Uterus (tissue), 4 donors: ENCODE results near the gene ZMYND10. TPM values are rescaled to one million over a fixed set of nuclear protein-coding genes. Genes with fewer than 3 reads are reported as not detected.

ENCODE experiments used
- DNase-seq, 2 donors: peaks; one replicate each; pipeline ENCODE4 v3.0.0-alpha.2; 2019 to 2020
- H3K27ac ChIP-seq, 2 donors: fragments of 200-600 bp; sonication (generic); 1 replicate in 1 of 2; 2 replicates in 1 of 2; pipeline ENCODE4 v1.5.1; 2016 to 2018
- H3K27me3 ChIP-seq, 2 donors: fragments of 200-600 bp; sonication (generic); one replicate each; pipeline ENCODE4 v1.5.1; 2018 to 2019; ENCODE audit warnings: control low read depth in 1 of 2
- H3K36me3 ChIP-seq, 2 donors: fragments of 200-600 bp; sonication (generic); one replicate each; pipeline ENCODE4 v1.5.1; 2019; ENCODE audit warnings: control low read depth in 1 of 2
- H3K4me1 ChIP-seq, 2 donors: fragments of 200-600 bp; sonication (generic); one replicate each; pipeline ENCODE4 v1.5.1; 2018 to 2019; ENCODE audit warnings: control low read depth in 1 of 2
- H3K4me3 ChIP-seq, 2 donors: fragments of 200-600 bp; sonication (generic); 1 replicate in 1 of 2; 2 replicates in 1 of 2; pipeline ENCODE4 v1.5.1; 2018 to 2019; ENCODE audit warnings: mild to moderate bottlenecking in 1 of 2
- H3K9me3 ChIP-seq, 2 donors: fragments of 200-600 bp; sonication (generic); one replicate each; pipeline ENCODE4 v1.5.1; 2019; ENCODE audit warnings: control low read depth in 1 of 2
- CTCF ChIP-seq, 4 experiments: fragments of 200-600 bp in 2 of 4; fragments of 450-650 bp in 2 of 4; sonication (generic) in 2 of 4; IDR thresholded peaks; one replicate each; pipeline ENCODE4 v1.5.1; 2016 to 2019; ENCODE audit warnings: antibody characterized with exemption in 4 of 4, mild to moderate bottlenecking in 2 of 4, moderate library complexity in 1 of 4
- POLR2A ChIP-seq, 2 donors: fragments of 450-650 bp; IDR thresholded peaks; one replicate each; pipeline ENCODE4 v1.6.1; 2016; ENCODE audit warnings: antibody characterized with exemption in 2 of 2, mild to moderate bottlenecking in 1 of 2, moderate library complexity in 1 of 2
- intact Hi-C: fragments of 100-400 bp; cut with DNase I; formaldehyde crosslinking; loops from one replicate; pipeline ENCODE4 v1.15.1; 2023; ENCODE audit warnings: low total_unique reads
- total RNA-seq, 4 donors: library from RNA; depleted of rRNA in 3 of 4; stranded (reverse); fragments of >200 nt in 3 of 4; gene quantifications; one replicate each; pipeline versions ENCODE4 v1.1.0 to v1.2.4, GENCODE V29; 2014 to 2023
- donor health status: DM: yes; HTN: yes; CAD: no.

Gene ZMYND10
- total RNA-seq, 4 donors from 2014 or later, result 1.5 to 11.4 (median 4.9) TPM

- H3K9me3 ChIP-seq, result no peaks in the 10 kb centered on the region
- no peaks in the 10 kb centered on the region for H3K36me3 ChIP-seq
- no peak overlapping the region for H3K27ac ChIP-seq
- H3K4me1 ChIP-seq, result peaks cover 0 to 27% of the 10 kb centered on the region in 2 donors
- TF ChIP-seq CTCF (IDR thresholded peaks at IDR 0.05) (peak; percentile 41 to 52 (median 46)), POLR2A (IDR thresholded peaks at IDR 0.05) (no peak)
- no peaks in the 10 kb centered on the region for H3K27me3 ChIP-seq
- DNase-seq, result peak; percentile 72 to 78
- intact Hi-C loops, result loop anchor here (2.0 kb wide), 1 partner anchor 196 kb away; no protein-coding TSS in a partner anchor
- H3K4me3 ChIP-seq, result no peak overlapping the region
Measured at GRCh38 chr3:50347187-50347813, 1.8 kb upstream of the ZMYND10 start.

- Histone ChIP-seq H3K4me1 (peaks cover 0 to 19% of the 10 kb centered on the region in 2 donors), H3K36me3 (no peaks in the 10 kb centered on the region), H3K4me3 (no peak overlapping the region), H3K27ac (no peak overlapping the region), H3K9me3 (no peaks in the 10 kb centered on the region), H3K27me3 (no peaks in the 10 kb centered on the region)
- DNase-seq, result no peak
- intact Hi-C loops, result no loop called here
- TF ChIP-seq CTCF (IDR thresholded peaks at IDR 0.05) (no peak), POLR2A (IDR thresholded peaks at IDR 0.05) (no peak)
Measured at GRCh38 chr3:50345008-50345407, 524 bp downstream of the ZMYND10 start.

- no peak for TF ChIP-seq POLR2A (IDR thresholded peaks at IDR 0.05)
- TF ChIP-seq CTCF (IDR thresholded peaks at IDR 0.05), result no peak
- no peak for DNase-seq
- Histone ChIP-seq H3K27me3 (no peaks in the 10 kb centered on the region), H3K4me1 (peaks cover 0 to 19% of the 10 kb centered on the region in 2 donors), H3K4me3 (no peak overlapping the region), H3K36me3 (no peaks in the 10 kb centered on the region), H3K9me3 (no peaks in the 10 kb centered on the region), H3K27ac (no peak overlapping the region)
- intact Hi-C loops, result no loop called here
Measured at GRCh38 chr3:50342813-50343633, 2.5 kb downstream of the ZMYND10 start.

GRCh38 chr3:50341996-50342650 is 3.4 kb downstream of the ZMYND10 start:
- DNase-seq, result no peak
- peaks cover 0 to 19% of the 10 kb centered on the region in 2 donors for H3K4me1 ChIP-seq
- no peak for TF ChIP-seq POLR2A (IDR thresholded peaks at IDR 0.05)
- no peak for TF ChIP-seq CTCF (IDR thresholded peaks at IDR 0.05)
- no peaks in the 10 kb centered on the region for H3K27me3 ChIP-seq
- no peak overlapping the region for H3K27ac ChIP-seq
- H3K36me3 ChIP-seq, result no peaks in the 10 kb centered on the region
- intact Hi-C loops, result no loop called here
- H3K9me3 ChIP-seq, result no peaks in the 10 kb centered on the region
- H3K4me3 ChIP-seq, result no peak overlapping the region

- Histone ChIP-seq H3K27me3 (no peaks in the 10 kb centered on the region), H3K9me3 (no peaks in the 10 kb centered on the region), H3K4me3 (no peak overlapping the region), H3K36me3 (no peaks in the 10 kb centered on the region), H3K27ac (no peak overlapping the region), H3K4me1 (peaks cover 0 to 19% of the 10 kb centered on the region in 2 donors)
- intact Hi-C loops, result no loop called here
- TF ChIP-seq POLR2A (IDR thresholded peaks at IDR 0.05) (no peak), CTCF (IDR thresholded peaks at IDR 0.05) (no peak)
- DNase-seq, result no peak
Measured at GRCh38 chr3:50341537-50341936, 4.0 kb downstream of the ZMYND10 start.
